GM12873 (cell line): ENCODE results near the gene CHERP.

ENCODE experiments used
- TF ChIP-seq, protein P1 (sequence below): IDR thresholded peaks from 2 replicates; pipeline ENCODE4 v1.5.1; 2012; ENCODE audit warnings: low read depth, mild to moderate bottlenecking, moderate library complexity, low read length, control low read depth; ENCODE audit not compliant: insufficient read depth; ENCODE audit errors: missing control alignments

CHERP gene

DNA sequence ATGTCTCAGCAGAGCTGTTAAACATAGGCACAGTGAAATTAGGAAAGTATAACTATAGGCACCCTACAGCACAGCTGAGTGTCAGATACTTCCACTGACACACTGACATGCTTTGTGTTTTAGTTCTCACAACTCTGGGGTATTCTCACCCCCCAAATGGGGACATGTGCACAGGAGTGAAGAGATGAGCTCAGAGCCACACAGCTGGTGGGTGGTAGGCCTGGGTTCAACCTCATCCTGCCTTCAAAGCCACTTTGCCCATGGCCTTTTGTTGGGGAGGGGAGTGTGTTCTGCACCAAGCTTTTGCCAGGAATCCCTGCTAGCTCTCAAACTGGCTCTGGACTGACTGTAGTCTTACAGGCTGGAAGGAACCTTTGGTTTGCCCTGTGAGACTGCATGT, 31.7 kb upstream of the CHERP start:
- TF ChIP-seq, protein P1, sequence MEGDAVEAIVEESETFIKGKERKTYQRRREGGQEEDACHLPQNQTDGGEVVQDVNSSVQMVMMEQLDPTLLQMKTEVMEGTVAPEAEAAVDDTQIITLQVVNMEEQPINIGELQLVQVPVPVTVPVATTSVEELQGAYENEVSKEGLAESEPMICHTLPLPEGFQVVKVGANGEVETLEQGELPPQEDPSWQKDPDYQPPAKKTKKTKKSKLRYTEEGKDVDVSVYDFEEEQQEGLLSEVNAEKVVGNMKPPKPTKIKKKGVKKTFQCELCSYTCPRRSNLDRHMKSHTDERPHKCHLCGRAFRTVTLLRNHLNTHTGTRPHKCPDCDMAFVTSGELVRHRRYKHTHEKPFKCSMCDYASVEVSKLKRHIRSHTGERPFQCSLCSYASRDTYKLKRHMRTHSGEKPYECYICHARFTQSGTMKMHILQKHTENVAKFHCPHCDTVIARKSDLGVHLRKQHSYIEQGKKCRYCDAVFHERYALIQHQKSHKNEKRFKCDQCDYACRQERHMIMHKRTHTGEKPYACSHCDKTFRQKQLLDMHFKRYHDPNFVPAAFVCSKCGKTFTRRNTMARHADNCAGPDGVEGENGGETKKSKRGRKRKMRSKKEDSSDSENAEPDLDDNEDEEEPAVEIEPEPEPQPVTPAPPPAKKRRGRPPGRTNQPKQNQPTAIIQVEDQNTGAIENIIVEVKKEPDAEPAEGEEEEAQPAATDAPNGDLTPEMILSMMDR: no peak

DNA sequence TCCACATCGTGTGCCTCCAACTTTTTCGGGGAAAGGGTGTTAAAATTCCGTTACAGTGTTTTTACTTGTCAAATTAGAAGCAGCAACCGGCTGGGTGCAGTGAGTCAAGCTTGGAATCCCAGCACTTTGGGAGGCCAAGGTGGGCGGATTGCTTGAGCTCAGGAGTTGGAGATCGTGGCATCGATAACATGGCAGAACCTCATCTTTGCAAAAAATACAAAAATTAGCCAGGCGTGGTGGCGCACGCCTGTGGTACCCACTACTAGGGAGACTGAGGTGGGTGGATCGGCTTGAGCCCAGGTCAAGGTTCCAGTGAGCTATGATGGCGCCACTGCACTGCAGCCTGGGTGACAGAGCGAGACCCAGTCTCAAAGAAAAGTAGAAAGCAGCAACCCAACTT, 31.1 kb upstream of the CHERP start:
- TF ChIP-seq, protein P1: no peak

DNA sequence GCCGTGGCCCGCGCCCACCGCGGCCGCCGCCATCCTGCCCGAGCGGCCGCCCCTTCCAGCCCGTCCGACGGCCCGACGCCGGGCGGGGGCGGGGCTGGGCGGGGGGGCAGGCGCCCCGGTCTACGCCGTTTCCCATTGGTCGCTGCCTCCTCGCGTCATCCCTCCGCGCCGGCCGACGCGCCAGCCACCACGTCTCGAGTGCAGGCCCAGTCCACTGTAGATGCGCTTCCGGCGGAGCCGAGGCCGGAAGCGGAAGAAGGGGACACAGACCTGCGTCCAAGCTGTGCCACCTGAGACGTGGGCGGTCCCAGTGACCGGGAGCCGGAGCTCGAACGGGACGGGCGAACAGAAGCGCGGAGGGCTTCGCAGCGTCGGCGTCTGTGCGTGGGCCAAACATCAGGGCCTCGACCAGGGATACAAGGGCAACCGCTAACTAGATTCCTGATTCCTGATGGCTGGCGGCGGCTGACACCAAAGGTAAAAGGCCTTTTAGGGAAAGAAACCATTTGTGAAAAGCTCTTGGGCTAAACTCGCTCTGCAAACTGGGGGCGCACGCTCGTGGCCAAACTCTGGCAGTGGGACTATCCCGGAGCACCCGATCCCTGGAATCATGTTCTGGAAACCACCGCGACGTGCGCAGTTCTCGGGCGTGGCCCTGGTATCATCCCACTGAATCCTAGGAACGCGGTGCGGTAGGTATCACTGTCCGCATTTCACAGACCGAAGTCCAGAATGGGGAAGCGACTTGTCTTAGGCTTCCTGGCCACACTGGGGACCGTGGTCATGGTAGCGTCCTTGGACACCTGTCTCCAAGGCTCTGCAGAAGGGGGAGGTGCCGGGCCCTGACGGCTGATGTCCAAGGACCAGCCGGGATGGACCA, 30.3 kb upstream of the CHERP start, which contains the start of gene SLC35E1:
TSS of gene SLC35E1 (minus strand) at position 84 of the 880 bp plus-strand sequence. CDS start at position 33, 51 bp downstream.
- TF ChIP-seq, protein P1: no peak

DNA sequence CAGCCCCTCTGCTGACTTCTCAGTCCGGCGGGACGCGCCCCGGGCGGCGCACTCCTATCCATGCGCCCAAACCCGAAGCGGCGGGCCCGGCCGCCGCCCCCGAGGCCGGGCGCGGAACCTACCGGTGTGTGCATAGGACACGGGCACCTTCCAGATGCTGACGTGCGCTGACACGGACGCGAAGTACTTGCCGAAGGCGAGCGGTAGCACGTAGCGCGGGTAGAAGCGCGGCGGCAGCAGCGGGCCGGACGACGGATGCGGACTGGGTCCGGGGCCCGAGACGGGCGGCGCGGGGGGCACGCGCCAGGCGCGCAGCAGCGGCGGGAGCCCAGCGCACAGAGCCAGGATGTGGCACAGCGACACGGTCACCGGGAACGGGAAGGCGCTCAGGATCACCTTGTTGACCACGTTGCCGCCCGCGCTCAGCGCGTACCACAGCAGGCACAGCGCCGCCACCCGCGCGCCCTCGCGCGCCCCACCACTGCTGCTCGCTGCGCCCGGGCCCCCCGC, 29.6 kb upstream of the CHERP start:
- TF ChIP-seq, protein P1: peak; percentile 5

DNA sequence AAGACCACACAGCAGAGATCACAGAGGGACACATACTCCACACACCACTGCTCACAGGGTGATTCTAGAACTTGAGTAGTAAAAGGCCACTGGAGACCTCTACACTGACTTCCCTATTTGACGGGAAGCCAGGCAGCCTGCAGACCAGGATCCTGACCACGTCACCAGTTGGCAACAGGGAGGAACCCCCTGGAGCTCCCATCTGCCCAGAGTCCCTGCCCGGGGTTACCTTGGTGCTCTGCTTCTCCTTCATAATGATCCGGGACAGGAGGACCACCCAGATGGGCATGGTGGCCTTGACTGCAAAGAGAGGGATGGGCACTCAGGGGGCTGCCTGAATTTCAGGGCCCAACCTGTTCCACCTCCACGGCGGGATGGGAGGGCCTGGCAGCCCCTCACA, 29.0 kb upstream of the CHERP start:
- TF ChIP-seq, protein P1: no peak

DNA sequence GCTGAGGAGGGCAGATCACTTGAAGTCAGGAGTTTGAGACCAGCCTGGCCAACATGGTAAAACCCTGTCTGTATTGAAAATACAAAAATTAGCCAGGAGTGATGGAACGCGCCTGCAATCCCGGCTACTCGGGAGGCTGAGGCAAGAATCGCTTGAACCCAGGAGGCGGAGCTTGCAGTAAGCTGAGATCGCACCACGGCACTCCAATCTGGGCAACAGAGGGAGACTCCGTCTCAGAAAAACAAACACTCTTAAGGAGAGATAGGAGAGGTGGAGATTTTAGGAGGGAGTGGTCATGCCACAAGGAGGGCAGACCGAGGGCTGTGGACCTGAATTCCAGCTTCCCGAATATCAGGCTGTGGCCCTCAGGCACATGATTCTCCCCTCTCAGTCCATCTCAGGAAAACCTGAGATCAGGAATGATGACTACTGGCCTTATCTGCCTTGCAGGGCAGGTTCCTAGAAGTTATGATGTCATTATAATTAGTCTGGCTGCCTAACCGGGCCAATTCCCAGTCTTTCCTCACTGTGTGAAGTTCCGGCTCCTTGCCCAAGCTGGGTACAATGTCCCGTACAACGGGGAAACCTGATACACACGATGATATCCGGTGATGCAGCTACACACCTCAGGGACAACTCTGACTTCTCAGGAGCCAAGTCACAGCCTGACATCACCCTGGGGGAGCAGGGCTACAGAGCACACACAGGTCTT, 27.5 kb upstream of the CHERP start:
- TF ChIP-seq, protein P1: no peak

DNA sequence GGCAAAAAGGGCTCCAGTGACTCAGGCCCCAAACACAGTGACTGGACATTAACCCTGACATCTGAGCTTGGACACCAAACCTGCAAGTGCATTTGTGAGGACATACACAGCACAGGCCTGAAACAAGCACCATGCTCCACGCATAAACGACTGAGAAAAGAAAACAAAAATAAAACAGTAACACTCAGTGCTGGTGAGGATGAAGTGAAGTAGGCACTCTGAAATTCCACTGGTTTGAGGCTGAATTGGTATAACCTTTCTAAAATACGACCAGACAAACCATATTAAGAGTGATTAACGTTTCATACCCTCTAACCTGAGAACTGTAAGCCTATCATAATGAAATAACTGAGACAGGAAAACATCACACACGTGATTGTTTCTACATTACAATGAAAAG, 24.5 kb upstream of the CHERP start:
- TF ChIP-seq, protein P1: no peak
